Stimulated activated CD4-positive, alpha-beta T cell treated with anti-CD3 and anti-CD28 coated beads, Interleukin-4, amount 100 ng/mL, for 1 hour (primary cell): ENCODE results near the gene SLC7A14.
A peak's percentile ranks its signal among the peaks of the same experiment; 100 is the strongest.
"Not testable (repeated sequence)": the region's sequence is repeated elsewhere in the genome, so short reads cannot be mapped to it uniquely, and the experiment has no call there.

Source experiments
- DNase-seq: peaks from one replicate; pipeline ENCODE4 v3.0.0-alpha.2; 2020

SLC7A14 gene

GRCh38 chr3:170589113-170589512 is 3.2 kb upstream of the SLC7A14 start:
- DNase-seq = no peak

GRCh38 chr3:170585008-170585936 is 603 bp downstream of the SLC7A14 start:
- DNase-seq = no peak

- DNase-seq = peak; percentile 54
Observed at GRCh38 chr3:170584585-170585007, 1.3 kb downstream of the SLC7A14 start.

GRCh38 chr3:170579646-170580045 is 6.2 kb downstream of the SLC7A14 start:
- DNase-seq = no peak

GRCh38 chr3:170572665-170573253 is 13.1 kb downstream of the SLC7A14 start:
- DNase-seq = no peak

- DNase-seq = not testable (repeated sequence)
Observed at GRCh38 chr3:170567598-170567997, 18.3 kb downstream of the SLC7A14 start.

GRCh38 chr3:170566413-170566812 is 19.5 kb downstream of the SLC7A14 start:
- DNase-seq = no peak

- no peak for DNase-seq
Observed at GRCh38 chr3:170565495-170565894, 20.4 kb downstream of the SLC7A14 start.

GRCh38 chr3:170564664-170565063 is 21.2 kb downstream of the SLC7A14 start:
- DNase-seq = no peak

GRCh38 chr3:170563712-170564423 is 22.0 kb downstream of the SLC7A14 start:
- no peak for DNase-seq

GRCh38 chr3:170562080-170562479 is 23.8 kb downstream of the SLC7A14 start:
- no peak for DNase-seq

GRCh38 chr3:170560717-170561382 is 25.0 kb downstream of the SLC7A14 start:
- no peak for DNase-seq

- DNase-seq = no peak
Observed at GRCh38 chr3:170560296-170560695, 25.6 kb downstream of the SLC7A14 start.

GRCh38 chr3:170558427-170558826 is 27.4 kb downstream of the SLC7A14 start:
- no peak for DNase-seq

GRCh38 chr3:170555329-170555728 is 30.5 kb downstream of the SLC7A14 start:
- DNase-seq = no peak

- DNase-seq = no peak
Observed at GRCh38 chr3:170553788-170554757, 31.8 kb downstream of the SLC7A14 start.

GRCh38 chr3:170551252-170551651 is 34.6 kb downstream of the SLC7A14 start:
- no peak for DNase-seq

- DNase-seq = no peak
Observed at GRCh38 chr3:170542704-170543103, 43.2 kb downstream of the SLC7A14 start.

- no peak for DNase-seq
Observed at GRCh38 chr3:170539897-170540296, 46.0 kb downstream of the SLC7A14 start.

GRCh38 chr3:170536712-170537111 is 49.2 kb downstream of the SLC7A14 start:
- DNase-seq = no peak

GRCh38 chr3:170534227-170534626 is 51.6 kb downstream of the SLC7A14 start:
- DNase-seq = no peak

GRCh38 chr3:170532573-170532972 is 53.3 kb downstream of the SLC7A14 start:
- no peak for DNase-seq
